ENCODE data around the gene ERG28.
A peak's percentile ranks its signal among the peaks of the same experiment; 100 is the strongest.
"Not testable (repeated sequence)": the region's sequence is repeated elsewhere in the genome, so short reads cannot be mapped to it uniquely, and the experiment has no call there.

ERG28 gene, protein sequence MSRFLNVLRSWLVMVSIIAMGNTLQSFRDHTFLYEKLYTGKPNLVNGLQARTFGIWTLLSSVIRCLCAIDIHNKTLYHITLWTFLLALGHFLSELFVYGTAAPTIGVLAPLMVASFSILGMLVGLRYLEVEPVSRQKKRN

DNA sequence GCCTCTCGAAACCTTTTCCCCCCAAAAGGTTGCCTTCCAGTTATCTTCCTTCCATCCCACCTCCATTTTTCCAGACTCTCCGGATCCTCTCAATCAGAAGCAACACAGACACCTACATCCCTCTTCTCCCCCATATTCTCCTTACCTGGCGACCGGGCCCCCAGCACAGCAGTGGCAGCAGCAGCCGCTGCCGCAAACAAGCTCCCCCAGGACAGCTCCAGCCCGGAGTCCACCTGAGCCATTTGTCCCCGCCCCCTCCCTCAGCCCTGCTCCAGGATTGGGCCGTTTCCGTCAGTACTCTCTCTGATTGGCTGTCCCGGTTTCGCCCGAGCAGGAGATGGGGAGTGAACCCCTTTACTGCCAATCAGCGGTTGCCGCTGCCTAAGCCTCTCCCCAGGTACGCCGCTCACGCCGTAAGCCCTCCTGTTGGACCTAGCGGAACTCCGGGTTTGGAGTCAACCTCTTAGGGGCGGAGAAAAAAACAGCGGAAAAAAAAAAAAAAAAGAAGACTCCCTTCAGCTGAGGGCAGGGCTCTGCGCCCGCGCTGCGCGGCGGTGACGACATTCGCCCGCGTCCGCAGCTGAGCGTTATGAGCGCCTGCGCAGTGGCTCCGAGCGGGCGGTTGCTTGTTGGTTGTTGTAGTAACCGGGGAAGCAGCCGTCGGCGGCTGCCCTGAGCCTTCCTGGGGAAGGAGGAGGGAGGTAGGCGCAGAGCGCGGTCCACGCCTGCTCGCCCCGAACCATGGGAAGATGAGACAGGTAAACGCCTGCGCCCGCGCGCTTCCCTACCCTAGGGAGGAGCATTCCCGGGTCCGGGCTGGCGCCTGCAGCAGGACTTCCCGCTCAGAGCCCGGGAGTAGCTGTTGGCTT is at the start of gene ERG28, which contains the start of gene TTLL5:
Gene ERG28, minus strand, starts transcription at position 247 of the 869 bp plus-strand sequence. CDS start 3,374 bp downstream, outside the sequence.
Gene TTLL5, plus strand, starts transcription at position 617 of the 869 bp plus-strand sequence. CDS start 1,904 bp downstream, outside the sequence.
- peak; percentile 93 to 95 for DNase-seq

DNA sequence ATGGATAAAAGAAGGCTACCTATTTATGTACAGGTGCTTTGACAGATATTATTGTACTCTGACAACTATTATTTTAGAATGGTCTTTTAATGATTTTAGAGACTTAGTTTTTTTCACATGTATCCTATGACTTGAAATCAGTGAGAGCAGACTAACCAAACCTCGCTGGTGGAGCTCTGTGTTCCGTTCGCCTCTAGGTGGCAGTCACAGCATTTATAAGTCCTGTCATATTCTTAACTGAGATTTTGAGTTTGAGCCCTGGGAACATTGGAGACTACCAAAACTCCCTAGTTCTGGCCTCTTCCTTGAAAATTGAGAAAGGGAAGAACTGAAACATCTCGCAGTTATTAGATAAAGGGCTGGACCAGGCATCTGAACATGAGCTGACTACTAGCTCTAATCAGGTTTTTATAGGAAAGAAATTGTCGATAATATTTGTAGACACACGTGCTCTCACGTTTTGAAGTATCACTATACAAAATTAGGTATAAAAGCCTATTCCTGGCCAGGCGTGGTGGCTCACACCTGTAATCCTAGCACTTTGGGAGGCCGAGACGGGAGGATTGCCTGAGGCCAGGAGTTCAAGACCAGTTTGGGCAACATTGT is 48.6 kb upstream of the ERG28 start:
- DNase-seq = peak; percentile 51 to 53

DNA sequence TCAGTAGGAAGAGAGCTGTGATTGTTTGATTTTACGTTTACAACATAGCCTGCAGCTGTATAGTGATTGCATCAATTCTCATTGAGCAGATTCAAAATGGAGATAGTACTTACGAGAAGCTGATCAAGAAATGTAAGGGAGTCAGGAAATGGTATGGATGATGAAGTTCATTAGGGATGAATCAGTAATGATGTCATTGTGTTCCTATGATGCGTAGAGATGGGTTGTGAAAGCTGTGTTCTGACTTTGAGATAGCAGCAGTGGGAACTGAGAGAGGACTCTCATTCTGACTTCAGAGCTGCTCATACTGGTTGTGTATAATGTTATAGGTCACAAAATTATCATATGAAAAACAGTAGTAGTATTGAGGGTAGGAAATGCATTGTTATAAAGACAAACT is 44.3 kb upstream of the ERG28 start:
- DNase-seq = no peak

DNA sequence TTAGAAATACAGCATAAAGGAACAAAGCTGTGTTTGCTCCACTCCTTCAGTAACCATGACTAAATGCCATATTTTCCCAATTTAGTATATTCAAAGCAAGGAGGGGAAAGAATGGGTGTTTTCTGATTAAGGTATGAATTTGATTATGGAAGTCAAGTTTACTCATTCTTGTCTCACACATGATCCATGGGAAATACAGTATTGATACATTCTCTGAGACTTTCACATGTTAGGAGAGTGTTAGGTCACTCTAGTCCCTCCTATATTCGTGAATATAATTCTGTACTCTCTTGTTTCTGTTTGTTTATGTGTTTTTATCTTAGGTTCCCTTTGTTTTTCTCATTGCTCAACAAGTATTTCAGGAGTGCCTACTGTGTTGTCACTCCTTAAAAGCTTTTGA is 42.8 kb upstream of the ERG28 start:
- DNase-seq = no peak

DNA sequence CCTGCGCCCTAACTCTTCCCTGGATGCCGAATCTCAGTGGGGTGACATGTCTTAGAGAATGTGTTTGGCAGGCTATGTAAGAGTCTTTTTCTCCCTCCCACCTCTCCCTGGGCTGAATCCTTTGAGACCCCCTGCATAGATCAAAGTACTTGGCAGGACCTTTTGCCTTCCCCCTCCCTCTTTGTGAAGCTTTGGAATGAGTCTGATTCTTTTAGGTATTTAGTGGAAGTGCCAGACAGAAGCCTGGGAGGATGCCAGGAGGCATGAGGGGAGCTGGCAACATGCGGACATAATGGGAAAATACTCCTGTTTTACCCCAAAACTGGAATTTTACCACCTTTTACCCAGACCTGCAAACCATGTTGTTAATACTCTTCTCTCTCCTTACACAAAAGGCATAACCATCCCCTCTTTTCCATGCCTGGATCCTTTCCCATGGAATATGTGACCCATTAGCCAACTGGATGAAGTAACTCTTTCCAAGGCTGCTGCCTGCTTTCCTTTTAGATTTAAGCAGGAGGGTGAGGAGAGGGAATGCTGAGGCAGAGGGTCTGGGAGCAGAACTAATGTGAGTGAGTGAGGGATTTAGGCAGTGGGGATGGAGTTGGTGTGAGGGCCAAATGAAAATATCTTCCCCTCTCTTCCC is 42.1 kb upstream of the ERG28 start:
- DNase-seq = no peak

DNA sequence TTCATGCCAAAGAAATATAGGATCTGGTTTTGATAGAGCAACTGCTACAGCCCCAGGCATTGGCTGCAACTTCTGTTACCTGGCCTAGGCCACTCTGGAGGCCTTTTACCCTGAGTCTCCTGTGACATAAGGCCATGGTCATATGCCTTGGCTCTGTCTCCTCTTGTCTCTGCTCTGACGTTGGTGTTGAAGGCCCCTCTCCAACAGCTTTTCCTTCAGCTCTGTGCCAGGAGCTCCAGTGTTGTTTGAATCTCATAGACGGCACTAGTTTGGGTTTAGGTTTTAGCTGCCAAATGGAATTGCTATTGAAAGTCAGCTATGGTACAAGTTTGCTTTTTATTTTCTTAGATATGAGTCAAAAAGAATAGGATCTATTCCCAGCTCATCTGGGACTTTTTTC is 41.4 kb upstream of the ERG28 start:
- DNase-seq = no peak

DNA sequence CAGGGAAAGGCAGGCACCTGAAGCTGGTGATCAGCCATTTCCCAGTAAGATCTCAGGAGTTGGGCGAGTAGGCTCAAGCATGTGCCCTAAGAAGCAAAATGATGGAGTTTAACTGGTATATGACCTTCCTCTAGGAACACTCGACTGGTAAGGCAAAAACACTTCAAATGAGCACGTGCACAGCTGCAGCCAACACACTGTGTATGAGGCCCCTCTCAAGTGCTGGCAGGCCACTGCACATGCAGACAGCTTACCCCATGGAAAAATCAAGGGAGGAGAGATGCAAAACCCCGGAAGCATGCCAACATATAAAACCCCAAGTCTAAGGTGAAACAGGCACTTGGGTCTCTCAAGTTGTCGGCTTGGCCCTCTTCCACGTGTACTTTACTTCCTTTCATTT is 39.6 kb upstream of the ERG28 start:
- DNase-seq = no peak

DNA sequence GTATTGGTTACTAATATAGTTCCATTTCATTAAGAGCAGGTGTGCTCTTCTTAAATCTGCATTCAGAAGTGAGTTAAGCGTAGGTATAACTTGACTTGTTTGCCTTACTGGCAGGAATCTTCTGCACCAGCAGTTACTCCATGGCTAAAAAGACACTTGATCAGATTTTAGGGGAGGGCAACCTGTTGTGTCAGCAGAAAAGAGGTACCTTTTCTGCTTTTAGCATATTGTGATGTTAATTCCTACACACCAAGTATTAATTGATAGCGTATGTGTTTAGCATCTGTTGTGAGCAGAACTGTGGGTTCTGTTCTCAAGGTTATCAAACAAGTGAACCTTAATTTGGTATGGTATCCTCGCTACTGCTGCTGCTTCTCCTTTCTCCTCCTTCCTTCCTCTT is 38.7 kb upstream of the ERG28 start:
- no peak for DNase-seq

DNA sequence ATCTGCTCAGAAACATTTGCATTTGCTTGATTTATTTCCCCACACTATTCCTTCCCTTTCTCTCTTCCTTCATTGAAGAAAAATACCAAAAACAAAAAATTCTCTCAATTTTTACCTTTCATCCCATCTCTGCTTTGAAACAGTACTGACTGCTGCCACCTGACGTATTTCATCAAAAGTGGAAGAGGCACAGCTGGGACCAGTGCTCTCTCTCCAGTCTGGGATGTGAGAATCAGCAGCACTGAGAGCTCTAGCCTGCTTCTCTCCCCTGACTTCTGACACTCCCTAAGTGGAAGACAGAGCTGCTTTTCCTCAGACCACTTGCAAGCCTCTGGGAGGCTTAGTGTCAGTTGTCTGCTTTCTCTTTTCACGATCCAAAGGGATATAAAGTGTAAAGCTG is 37.2 kb upstream of the ERG28 start:
- no peak for DNase-seq

DNA sequence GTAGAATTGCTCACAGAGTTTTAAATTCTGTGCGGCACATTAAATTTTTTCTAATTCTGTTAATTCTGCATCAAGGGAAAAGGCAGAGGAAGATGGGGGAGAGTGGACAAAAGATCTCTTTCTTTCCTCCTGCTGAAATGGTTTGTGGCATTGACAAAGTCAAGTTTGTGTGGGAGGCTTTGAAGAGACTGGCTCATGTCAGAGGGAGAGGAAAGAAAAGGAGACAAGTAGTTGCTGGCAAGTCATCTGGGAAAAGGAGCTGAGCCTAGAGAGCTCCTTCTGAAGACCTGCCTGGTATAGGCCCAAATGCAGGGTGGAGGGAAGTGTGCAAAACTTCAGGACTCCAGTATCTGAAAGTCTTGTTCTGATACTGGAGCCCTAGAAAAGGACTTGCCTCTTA is 36.7 kb upstream of the ERG28 start:
- DNase-seq = no peak

DNA sequence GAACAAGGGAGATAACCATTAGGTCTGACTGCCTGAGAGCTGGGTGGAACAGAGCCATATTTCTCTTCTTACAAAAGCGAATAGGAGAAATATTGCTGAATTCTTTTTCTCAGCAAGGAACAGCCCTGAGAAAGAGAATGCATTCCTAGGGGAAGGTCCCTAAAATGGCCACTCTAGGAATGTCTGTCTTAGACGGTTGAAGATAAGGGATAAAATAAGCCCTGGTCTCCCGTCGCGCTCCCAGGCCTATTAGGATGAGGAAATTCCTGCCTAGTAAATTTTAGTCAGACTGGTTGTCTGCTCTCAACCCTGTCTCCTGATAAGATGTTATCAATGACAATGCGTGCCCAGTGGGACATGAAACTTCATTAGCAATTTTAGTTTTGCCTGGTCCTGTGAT is 34.3 kb upstream of the ERG28 start:
- DNase-seq = not testable (repeated sequence)

DNA sequence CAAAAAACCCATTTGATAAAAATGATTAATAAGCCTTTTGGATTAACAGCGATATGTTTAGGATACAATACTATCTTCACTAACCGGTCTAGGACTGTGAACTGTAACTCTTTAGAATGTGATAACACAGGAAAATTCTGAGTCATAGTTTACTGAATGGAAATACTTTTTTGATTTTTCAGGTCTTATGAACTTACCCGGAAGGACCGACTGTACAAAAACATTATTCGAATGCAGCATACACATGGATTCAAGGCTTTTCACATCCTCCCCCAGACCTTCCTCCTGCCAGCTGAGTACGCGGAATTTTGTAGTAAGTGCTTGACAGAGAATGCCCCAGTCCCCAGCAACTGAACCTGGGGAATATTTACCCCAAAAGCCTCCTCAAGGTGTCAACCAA is 29.3 kb upstream of the ERG28 start:
- DNase-seq = no peak

DNA sequence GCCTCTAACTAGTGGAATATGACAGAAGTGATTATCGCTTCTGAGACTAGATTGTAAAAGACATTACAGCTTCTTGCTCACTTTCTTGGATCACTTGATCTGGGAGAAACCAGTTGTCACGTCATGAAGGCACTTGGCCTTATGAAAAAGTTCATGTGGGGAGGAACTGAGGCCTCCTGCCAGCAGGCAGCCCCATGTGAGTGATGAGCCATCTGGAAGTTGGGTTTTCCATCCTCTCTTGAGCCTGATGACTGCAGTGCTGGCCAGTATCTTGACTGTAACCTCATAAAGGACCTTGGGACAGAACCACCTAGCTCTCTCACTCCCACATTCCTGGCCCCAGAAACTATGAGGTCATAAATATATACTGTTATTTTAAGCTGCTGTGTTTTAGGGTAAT is 28.3 kb upstream of the ERG28 start:
- no peak for DNase-seq

DNA sequence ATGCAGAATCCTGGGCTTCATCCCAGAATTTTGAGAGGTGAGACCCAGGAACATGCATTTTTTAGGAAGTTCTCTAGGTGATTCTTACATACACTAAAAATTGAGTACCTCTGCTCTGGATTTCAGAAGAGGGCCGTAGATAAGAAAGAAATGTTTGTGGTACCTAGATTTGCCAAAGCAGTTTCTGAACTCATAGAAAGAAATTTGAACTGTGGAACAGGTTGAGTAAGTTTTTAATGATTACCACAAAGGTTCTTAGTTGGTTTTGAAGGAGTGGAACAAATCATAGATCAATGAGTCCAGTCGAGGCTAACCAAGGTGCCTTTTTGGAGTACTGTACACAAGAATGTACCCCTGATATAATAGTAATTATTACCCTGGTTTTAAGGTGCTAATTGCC is 25.2 kb upstream of the ERG28 start:
- DNase-seq = no peak

DNA sequence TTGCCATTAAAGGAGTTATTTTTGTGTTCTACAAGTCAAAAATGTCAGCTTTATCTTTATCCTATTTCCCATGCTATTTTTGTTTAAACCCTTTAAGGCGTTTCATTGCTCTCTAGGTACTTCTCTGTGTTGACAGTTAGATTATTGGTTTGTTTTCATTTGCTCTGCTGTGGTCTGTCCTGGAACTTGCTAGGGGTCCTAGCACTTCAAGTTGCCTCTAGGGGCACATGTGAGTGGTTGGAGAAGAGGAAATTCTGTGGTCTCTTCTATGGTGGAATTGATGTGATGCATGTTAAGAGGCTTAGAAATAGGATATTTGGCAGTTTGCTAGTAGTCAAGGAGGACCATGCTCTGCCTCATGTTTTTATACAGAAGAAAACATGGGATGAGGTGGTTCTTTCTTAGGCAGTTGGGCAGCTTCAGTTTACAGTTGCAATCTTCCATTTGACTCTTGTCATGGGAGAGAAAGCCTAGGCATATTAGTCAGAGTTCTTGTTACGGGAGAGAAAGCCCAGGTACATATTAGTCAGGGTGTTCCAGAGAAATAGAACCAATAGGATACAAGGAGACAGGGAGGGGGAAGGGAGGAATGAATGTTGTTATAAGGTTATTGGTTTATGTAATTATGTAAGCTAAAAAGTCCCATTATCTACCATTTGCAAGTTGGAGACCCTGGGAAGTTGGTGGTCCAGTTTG is 14.7 kb upstream of the ERG28 start:
- DNase-seq = no peak

DNA sequence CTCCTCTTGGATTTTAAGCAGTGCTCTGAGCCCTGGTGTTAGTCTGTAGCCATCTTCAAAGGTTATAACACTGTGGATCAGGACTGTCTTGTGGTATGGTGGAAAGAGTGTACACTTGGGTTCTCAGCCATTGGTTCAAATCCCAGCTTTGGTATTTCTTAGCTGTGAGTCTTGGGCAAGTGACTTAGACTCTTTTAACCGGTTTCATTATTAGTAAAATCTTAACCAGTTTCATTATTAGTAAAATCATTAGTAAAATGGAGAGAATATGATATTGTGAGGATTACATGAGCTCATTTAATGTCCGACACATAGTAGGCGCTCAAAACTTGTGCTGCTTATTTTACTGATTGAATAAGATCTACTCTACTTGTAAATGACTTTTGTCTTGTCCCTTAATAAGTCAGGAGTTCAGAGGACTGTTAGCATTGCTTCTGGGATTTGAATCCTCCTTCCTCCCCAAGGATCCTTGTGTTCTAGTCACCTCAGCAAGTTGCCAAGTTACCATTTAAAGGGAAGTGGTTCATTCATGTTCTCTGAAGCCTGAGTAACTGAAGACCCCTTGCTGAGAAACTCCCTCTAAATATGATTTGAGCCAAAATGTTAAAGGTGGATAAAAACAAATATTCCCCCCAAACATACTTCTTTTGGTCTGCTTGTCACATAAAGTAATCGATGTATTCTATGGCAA is 12.8 kb upstream of the ERG28 start:
- DNase-seq = no peak

DNA sequence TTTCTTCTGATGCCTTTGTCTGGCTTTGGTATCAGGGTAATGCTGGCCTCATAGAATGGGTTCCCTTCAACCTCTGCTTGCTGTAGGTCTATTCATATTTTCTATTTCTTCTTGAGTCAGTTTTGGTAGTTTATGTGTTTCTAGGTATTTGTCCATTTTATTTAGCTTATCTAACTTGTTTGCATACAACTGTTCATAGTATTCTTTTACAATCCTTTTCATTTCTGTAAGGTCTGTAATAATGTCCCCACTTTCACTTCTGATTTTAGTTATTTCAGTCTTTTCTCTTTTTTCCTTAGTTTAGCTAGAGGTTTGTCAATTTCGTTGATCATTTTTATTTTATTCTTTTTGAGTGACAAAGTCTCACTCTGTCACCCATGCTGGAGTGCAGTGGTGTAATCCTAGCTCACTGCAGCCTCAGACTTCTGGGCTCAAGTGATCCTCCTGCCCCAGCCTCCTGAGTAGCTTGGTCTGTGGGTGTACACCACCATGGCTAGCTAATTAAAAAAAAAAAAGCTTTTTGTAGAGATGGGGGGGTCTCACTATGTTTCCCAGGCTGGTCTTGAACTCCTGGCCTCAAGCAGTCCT is 12.0 kb upstream of the ERG28 start:
- DNase-seq = no peak

DNA sequence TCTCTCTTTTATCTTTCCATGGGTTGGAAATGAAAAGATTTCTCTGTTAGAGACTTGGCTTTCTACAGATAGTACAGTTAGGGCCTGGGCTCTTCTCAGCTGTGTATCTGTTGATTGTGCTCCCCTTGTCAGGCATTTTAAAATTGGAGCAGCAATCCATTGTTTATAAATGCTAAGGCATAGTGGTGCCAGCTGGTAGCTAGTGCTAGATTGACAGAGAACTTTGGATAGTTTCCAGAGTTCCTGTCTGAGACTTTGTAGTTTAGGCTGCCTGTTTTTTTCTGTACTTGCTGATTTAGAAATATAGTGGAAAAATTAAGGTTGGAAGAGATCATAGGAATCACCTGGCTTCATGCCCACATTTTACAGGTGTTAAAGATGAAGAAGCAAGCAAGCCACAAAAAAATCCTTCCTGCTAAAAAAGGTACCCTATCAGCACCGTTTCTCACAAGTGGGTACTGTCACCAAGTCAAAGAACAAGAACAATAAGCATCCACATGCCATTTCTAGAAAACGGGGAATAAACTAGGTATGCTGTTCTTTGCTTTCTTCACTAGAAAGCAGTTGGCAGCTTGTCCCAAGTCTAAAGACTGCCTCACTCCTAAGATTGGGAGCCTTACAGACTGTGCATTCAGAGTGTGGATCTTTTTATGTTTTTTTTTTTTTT is 6.6 kb upstream of the ERG28 start:
- no peak for DNase-seq

DNA sequence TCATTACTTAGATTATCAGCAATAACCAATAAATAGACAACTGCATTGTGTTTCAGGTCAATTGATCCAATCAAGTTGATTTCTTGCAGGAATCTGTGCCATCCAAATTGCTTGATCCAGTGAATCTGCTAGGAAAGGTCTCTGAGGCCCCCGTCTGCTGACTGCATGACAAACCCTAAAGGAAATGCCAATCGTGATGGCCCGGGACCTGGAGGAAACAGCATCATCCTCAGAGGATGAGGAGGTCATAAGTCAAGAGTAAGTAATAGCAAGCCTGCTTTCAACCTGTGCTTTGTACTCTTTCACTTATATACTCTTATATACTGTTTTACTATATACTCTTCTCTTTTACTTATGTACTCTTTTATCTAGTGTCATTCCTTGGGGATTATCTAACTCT is 2.3 kb upstream of the ERG28 start:
- DNase-seq = no peak

DNA sequence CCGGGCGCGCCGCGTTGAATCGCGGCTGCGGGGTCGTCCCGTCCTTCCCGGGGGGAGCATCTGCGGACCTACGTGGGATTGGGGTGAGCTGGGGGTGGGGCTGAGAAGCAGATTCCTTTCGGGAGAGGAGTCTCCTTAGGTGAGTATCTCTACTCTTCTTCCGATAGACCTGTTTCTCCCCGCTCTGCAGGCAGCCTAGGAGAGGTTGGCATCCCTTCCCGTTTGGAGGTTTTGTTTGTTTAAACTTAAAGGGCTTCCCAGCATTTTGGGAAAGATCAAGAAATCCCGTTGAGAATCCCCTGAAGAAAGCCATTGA is 781 bp upstream of the ERG28 start:
- DNase-seq = no peak

DNA sequence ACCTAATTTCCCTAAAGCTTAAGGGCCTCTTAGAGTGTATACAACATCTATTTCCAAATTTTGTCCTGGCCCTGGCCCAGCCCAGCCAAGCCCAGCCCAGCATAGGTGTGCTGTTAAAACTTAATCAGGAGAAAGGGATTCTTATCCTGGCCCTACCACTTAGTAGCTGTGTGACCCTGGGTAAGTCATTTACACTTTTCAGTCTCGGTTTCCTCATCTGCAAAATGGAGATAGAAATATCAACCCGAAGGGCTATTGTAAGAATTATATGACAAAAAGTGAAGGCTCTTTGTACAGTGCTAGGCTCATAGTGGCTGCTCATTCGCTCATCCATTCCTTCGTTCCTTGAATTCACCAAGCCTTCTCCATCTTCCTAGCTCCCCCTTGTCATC is 442 bp downstream of the ERG28 start:
- no peak for DNase-seq

DNA sequence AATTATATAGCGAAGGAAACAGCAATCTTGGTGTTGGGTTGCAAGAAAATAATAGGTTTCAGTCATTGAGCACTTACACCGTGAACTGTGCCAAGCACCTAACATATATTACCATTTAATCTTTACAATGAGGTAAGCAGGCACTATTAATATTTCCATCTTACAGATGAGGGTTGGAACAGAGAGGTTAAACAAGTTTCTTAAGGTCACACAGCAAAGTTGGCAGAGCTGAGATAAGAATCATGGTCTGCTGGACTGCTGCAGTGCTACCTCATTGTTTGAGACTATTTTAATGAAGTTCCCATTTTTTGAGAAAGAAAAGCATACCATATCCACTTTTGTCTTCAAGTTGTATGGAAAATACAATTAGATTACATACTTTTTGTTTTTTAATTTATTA is 1.7 kb downstream of the ERG28 start:
- DNase-seq = no peak
